Measurements from ENCODE around the gene SETBP1.

- TF ChIP-seq POLR2A (IDR thresholded peaks at IDR 0.05; ENCODE audit: extremely low read depth, insufficient read length): no peak
- TF ChIP-seq CTCF (IDR thresholded peaks at IDR 0.05; ENCODE audit: low read depth, low read length): no peak
These were observed 188.8 kb downstream of the SETBP1 start for GRCh38 chr18:44869533-44869932.

All from NB4 (cell line).